Measurements from ENCODE around the gene PRMT7.
"Not testable (repeated sequence)": the region's sequence is repeated elsewhere in the genome, so short reads cannot be mapped to it uniquely, and the experiment has no call there.

PRMT7 gene

DNA sequence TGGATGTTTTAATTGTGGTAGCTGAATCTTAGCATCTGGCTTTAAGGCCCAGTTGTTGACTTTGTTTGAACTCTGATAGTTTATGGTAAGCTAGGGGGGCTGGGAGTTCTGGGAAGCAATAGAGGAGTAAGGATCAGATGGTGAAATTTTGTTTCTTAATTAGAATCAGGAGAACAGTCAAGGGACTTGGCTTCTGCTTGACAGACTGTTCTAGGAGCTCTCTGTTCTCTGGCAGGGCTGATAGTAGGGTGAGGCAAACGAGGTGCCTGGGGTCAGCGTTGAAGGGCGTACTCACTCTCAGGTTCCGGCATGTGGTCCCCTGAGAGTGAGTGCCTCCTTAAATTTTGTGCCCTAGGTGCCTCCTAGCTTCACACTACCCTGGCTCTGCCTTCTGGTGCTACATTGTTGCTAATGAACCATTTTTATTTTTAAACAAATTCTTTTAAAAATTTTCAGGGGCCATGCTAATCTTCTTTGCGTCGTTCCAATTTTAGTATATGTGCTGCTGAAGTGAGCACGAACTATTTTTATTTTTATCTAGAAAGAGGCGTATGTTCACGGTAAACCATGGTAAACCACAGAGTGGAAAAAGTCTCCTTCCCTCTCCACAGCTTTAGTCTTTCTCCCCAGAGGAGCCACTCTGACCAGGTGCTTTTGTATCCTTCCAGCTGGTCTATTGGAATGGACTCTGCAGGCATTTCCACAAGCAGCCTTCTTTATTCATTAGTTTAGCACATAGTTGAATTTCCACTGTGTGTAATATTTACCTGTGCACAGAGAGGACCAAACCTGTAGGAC is 26.8 kb upstream of the PRMT7 start:
- DNase-seq = no peak

DNA sequence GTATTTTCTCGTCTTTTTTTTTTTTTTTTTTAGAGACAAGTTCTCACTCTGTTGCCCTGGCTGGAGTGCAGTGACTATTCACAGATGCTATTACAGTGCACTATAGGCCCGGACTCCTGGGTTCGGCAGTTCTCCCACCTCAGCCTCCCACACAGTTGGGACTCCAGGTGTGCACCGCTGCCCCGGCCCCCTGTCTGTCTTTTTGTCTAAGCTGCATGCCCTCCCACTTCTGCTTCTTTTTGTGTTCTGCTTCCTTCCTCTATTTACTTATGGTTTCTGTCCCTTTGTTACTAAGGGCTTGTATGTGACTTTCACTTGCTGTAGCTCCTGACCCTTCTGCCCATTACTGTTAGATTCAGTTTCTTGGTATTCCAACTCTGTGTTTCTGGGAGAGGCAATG is 26.0 kb upstream of the PRMT7 start:
- DNase-seq = no peak

DNA sequence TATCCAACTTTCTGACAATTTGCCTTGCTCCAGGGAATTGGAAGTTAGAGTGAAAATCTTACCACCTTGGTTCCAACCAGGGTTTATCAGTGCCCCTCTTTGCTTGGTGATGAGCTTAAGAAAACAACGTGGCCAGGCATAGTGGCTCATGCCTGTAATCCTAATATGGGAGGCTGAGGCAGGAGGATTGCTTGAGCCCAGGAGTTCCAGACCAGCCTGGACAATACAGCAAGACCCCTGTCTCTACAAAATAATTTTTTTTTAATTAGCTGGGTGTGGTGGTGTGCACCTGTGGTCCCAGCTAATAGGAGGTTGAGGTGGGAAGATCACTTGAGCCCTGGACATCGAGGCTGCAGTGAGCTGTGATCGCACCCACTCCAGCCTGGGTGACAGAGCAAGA is 25.1 kb upstream of the PRMT7 start:
- no peak for DNase-seq

DNA sequence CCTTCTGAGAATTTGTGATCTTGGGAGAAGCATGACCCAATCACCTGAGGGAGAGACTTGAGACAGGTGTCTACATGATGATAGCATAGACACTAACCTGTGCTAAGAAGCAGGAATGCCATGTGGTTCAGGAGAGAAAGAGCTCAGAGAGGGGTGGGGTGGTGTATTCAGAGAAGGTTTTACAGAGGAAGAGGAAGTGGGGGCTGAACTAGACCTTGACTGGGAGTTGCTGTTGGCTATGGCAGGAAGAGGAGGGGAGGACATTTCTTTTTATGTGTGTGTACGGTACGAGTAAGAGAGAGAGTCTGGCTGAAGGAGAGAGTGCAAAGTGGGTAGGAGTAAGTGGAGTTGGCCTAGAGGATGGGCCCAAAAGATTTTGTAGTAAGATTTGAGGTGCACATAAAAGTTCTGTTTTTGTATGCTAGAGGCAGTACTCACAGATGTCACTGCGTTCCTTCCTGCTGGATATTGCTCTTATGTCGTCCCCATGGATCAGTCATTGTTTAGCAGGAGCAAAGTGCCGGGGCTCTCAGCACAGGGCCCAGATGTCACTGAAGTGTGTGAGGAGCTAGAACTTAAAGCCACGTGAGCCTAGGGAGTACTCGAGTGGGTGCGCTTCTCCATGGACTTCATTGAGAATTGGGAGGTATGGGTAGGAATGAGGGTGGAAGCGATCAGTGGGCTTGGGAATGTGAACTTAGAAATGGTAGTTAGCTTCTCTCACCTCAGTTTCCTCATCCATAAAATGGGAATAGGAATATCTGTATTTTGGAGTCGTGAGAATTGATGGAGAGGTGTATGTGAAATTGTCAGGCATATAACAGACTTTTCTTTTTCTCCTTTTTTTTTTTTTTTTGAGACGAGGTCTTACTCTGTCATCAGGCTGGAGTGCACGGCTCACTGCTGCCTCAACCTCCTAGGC is 24.4 kb upstream of the PRMT7 start:
- DNase-seq = no peak

DNA sequence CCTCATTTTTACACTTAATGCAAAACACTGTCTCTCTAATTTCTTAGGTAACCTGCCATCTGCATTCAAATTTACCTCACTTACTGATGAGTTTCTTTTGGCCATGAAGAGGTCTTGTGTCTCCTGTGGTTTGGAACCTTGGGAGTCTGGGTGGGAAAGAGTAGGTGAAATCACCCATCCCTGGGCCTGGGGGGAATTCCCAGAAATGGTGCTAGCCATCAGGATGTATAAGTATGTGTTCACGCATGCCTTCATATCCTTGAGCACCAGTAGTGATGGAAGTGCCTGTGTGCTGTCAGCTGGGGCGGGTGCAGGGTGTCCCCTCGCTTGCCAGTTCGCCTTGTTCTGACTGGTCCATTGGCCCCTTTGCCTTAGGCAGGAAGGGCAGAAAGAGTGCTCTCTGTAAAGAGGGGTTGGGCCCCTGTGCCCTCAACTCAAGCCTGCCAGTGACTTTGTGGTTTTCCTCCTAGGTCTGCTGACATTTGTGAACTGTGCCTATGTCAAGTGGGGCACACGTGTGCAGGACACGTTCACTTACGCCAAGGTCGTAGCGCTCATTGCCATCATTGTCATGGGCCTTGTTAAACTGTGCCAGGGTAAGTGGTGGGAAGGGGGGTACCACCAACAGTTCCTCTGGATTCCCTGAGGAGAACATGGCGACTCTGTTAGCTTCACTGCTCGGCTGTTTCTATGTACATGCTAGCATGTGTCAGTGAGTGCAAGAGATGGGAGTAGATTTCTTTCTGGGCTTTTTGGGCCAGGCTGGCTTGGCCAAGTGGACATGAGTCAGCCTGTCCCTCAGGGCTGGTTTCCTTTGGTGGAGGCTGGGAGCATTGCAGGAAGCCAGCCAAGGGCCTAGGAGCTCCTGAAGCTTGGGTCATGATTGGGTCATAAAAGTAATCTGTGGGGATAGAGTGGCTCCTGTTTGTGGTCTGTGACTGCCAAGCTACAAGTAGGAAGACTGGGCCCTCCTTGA is 23.3 kb upstream of the PRMT7 start:
- peak; percentile 37 for DNase-seq

DNA sequence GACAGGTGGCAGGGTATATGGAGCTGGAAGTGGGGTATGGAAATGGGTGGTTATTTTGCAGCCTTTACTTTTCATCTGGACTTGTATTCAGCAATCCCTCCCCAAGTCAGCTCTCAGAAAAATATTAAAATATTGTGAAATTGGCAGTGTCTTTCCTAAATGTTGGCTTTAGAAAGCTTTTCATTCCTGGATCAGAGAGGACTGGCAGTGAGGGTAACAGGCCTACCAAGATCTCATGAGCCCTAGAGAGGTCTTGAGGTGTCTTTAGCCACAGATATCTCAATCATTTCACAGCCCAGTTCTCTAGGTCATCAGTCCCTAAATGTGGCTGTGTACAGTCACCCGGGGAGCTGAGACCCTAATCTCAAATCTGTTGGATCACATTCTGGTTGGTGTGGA is 22.6 kb upstream of the PRMT7 start:
- DNase-seq = no peak

DNA sequence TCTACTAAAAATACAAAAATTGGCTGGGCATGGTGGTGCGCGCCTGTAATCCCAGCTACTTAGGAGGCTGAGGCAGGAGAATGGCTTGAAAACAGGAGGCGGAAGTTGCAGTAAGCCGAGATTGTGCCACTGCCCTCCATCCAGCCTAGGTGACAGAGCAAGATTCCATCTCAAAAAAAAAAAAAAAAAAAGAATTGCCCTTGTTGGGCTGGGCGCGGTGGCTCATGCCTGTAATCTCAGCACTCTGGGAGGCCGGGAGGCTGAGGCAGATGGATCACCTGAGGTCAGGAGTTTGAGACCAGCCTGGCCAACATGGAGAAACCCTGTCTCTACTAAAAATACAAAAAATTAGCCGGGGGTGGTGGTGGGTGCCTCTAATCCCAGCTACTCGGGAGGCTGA is 22.0 kb upstream of the PRMT7 start:
- DNase-seq = not testable (repeated sequence)

DNA sequence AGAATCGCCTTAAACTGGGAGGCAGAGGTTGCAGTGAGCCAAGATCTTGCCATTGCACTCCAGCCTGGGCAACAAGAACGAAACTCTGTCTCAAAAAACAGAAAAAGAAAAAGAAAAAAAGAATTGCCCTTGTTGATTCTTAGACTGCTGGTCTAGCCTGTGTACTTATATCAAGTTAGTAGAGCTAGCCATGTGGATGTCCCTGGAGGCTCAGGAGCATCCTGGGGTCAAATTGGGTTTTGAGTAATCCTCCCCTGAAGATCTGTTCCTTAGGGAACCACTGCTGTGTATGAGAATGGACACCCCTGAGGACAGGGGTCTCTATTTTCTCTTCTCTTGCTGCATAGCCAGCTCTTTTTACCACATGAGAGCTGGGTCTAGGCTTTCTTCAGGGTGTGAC is 21.6 kb upstream of the PRMT7 start:
- DNase-seq = no peak

DNA sequence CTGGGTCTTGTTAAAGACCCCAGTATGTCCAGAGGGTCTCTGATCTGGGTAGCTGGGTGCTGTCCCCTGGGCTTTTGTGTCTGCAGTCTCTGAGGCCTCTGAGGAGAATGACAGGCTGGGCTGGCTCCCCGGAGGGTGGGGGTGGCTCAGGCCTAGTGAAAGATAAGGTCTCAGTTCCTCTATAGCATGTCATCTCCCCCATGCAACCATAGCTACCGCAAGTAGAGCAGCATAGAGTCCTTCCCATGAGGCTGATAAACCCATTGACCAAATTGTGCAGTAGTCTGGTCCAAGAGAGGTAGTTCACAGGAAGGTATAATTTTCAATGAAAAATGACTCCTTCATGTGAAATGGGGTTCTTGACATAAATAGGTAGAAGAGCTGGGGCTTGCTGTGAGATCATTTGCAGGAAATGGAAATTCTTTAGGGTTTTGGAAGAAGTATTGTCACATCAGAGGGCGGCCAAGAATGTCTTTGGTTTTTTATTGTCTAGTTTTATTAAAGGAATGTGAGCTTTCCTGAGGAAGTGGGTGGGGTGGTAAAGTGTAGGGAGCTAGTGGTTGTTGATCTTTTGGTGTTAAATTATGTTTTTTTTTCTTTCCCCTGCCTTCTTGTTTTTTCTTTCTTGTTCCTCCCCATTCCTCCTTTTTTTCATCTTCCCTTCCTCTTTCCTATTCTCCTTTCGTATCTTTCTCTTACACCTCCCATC is 21.0 kb upstream of the PRMT7 start:
- no peak for DNase-seq

DNA sequence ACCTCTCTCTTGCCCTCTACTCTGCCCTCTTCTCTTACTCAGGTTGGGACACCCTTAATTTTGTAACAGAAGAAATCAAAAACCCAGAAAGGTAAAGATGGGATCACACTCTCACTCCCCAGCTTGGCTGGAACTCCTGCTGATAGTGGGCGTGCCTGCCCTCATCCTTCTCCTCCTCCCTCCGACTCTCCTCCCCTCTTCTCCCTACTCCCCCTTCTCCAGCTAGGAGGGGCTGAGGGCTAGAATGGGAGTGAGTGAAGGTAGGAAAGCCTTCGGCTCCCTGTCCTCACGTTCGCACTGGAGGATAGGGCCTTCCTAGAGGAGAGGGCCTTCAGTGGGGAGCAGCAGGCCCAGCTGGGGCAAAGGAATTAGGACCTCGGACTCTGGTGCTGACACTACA is 20.4 kb upstream of the PRMT7 start:
- no peak for DNase-seq

DNA sequence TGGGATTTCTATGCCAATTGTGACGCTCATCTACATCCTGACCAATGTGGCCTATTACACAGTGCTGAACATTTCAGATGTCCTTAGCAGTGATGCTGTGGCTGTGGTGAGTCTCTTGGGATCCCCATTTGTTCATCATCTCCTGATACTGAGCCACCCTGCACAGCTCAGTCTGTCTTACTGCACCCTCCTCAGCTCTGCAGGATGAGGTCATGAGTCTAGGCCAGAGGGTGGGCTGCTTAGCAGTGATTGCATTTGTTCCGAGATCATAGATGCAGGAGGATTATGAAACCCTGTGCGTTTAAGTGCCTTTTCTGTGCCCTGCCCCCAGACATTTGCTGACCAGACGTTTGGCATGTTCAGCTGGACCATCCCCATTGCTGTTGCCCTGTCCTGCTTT is 19.6 kb upstream of the PRMT7 start:
- DNase-seq = no peak

DNA sequence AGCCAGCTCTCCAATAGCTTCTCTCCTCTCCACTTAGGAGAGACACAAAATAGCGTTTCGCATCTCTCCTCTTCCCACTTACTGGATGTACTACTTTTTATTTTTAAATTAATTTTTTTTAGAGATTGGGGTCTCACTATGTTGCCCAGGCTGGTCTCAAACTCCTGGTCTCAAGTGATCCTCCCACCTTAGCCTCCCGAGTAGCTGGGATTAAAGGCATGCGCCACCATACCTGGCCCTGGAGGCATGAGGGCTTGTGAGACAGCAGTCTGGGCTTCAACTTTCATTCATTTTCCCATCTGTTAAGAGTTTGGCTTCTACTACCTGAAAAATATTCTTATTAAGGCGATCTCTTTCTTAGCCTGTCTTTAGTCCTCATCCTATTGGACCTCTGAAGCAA is 18.4 kb upstream of the PRMT7 start:
- DNase-seq = no peak

DNA sequence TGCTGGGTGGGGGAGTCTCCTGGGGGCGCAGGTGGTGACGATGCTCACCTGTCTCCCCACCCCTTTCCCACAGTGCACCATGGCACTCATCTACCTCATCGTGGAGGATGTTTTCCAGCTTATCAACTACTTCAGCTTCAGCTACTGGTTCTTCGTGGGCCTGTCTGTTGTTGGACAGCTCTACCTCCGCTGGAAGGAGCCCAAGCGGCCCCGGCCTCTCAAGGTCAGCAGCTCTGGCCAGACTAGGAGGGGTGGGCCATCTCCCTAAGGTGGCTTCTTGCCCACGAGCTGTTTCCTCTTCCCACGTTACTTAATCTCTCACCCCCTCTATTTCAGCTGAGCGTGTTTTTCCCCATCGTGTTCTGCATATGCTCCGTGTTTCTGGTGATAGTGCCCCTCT is 14.5 kb upstream of the PRMT7 start:
- no peak for DNase-seq

DNA sequence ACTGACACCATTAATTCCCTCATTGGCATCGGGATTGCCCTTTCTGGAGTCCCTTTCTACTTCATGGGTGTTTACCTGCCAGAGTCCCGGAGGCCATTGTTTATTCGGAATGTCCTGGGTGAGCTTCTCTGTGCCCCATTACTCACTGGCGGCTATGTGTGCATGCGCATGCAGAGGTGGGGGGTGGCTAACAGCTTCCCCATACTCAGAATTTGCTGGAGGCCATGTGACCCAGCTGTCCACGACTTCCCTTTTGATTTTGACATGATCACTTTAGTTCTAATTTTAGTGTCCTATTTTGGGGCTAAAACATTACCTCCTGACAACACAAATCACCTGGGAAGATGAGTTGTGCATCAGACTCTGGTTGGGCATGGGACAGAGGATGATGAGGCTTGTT is 14.1 kb upstream of the PRMT7 start:
- DNase-seq = no peak

DNA sequence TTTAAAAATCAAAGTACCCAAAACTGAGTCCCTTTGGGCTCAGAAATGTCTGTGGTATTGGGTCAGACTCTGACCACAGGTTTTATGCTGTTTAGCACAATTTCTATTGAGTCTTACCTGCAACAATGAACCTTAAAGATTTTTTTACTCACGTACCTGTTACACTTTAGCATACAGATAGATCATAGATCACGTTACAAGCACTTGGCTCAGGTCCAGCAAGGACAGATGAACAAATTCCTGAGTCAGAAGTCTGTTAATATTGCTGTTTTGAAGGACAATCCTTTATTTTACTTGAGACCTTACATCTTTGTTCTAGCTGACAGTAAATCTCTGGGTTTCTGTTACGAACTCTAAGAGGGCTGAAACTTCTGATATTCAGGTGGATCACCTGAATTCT is 12.9 kb upstream of the PRMT7 start:
- DNase-seq = no peak

DNA sequence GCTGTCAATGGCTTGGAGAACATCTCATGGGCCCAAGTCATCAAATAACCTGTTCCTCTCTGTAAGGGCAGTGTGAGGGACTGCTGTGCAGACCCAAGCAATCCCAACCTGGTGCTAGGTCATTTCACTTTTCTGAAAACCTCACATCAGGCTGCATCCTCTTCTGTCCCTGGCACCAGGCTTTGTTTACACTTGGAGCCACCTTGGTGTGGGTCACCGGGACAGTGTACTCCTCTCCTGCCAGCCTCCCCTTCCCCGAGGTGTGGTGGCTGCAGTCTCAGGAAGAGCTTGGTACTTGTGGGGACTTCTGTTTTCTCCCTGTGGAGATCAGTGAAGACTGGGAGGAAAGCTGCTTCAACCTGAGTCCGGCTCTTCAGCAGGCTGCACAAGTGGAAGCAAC is 12.5 kb upstream of the PRMT7 start:
- DNase-seq = no peak

DNA sequence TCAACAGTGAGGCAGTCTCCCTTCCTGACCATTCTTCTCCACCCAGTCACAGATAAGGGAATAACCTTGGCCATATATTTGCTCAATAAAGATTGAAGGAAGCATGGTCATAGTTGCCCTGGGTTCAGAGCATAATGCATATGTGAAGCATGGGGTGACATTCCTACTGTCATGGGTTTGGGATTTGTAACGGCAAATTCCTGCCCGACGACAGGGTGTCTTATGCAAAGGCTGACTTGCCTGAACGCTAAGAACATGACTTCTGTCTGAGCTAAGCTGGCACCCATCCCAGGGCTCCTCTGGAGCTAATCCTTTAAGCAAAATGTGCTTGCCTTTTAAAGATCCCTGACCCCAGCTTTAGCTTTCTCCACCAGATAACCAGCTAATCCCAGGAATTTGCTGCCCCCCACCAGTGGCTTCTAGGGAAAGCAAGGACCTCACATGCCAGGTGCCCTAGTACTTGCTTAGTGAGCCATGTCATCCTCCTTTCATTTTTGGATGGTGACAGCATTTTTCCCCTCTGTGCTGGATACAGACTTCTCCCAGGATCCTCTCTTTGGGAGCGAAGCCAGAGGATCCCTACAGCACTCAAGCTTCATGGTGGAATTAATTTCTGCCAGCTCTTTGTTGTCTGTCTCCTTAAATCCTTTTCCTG is 11.8 kb upstream of the PRMT7 start:
- peak; percentile 20 for DNase-seq

DNA sequence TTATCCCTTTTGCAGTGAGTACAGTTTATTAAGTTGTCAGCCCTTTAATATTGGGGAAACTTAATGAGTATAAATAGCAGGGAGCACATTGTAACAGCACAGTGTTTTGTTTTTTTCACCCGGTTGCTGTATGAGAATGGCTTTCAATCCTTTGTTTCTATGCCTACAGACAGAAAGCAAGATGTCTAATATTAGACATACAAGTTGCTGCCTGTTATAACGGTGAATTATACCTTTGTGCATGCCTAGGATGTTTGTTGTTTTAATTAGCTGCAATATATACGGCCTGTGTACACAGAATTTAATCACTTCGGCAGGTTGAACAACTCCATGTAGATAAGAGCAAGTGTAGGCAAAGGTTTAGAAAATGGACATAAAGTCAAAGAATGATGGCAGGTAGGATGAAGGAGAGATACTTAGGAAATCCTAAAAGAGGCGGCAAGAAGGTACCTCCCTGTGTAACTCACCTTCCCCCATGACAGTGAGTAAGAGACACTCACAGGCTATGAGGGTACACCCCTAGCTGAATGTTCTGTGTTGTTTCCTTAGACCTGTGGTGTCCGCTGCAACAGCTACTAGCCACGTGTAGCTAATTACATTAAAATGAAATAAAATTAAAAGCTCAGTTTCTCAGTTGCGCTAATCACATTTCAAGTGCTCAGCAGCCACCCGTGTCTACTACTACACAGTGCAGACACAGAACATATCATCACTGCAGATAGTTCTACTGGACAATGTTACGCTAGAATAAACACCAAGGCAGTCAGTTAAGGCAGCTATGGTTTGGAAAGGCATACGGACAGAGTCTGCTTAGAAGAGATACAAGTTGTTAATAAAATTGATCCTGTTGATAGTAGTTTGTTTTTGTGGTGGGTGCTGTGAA is 11.0 kb upstream of the PRMT7 start:
- no peak for DNase-seq

DNA sequence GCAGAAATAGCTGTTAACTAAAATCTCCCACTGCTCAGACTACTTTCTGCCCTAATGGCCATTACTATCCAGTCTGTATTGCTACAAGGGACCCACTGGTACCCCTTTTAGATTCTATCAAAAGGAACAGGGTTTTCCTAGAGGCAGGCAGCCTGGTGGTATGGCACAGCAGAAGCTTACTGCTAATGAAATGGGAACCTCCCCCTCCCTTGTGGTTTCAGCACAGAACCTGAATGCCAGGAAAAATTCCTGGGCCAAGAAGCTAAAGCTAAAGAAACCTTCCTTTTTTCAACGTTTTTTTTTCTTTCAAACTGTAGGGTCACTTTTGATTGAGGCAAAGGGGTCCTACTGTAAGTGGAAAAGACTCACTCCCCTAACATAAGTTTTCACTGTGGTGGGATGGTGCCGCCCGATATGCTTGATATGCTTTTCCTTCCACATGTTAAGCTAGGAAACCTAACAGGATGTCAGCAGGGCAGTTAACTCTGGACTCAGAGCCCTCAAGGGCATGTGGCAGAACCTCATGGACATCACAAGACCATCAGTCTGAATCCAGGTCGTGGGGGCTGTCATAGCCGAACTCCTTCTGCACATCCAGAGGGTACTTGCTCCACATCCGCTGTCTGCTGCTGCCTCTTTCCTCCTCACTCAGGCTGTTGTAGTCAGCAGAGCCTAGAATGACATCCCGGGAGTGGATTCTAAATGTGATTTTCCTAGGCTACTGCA is 9.9 kb upstream of the PRMT7 start:
- DNase-seq = no peak

DNA sequence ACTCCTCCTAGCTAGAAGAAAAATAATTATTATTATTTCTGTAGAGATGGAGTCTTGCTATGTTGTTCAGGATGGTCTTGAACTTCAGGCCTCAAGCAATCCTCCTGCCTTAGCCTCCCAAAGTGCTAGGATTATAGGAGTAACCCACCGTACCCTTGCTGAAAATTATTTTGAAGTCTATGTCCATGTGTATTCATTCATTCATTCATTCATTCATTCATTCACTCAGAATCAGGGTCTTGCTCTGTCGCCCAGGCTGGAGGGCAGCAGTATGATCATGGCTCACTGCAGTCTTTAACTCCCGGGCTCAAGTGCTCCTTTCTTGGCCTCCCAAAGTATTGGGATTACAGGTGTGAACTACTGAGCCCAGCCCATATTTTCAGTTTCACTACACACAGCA is 4.2 kb upstream of the PRMT7 start:
- DNase-seq = no peak

Data from amniotic stem cell (primary cell).